Raji (cell line): ENCODE data around the gene DUOX1.

Experiments used
- POLR2A ChIP-seq: IDR thresholded peaks from 2 replicates; pipeline ENCODE4 v1.6.1; 2011; ENCODE audit warnings: low read depth, low read length, control low read depth; ENCODE audit not compliant: insufficient read depth

Gene DUOX1

DNA sequence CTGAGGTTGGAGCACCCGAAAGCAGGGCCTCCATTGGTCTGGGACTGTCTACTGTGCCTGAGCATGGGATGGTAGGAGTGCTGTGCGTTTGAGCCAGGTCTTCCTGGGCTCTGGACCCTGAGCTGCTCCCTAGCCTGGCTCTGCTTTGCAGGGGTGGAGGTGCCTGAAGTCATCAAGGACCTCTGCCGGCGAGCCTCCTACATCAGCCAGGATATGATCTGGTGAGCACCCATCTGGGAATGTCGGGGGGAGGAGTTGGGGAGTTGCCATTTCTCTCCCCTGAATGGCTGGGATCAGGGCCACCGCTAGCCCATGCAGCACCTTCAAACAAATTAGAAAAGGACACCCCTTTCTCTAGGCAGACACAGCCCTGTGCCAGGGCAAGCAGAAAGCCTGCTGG, 20.7 kb downstream of the DUOX1 start:
- no peak for TF ChIP-seq POLR2A

DNA sequence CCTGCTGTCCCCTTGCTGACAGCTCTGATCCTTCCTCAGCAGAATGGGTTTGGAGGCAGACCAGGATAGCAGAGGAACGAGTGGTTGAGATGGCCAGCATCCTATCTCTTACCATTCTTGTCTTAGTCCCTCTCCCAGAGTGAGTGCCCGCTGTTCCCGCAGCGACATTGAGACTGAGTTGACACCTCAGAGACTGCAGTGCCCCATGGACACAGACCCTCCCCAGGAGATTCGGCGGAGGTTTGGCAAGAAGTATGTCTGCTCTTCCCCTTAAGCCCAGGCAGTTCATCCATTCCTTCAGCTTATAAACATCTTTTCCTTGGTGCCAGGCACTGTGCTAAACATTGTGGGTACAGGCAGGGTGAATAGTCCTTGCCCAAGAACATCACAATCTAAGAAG, 21.2 kb downstream of the DUOX1 start:
- no peak for TF ChIP-seq POLR2A

DNA sequence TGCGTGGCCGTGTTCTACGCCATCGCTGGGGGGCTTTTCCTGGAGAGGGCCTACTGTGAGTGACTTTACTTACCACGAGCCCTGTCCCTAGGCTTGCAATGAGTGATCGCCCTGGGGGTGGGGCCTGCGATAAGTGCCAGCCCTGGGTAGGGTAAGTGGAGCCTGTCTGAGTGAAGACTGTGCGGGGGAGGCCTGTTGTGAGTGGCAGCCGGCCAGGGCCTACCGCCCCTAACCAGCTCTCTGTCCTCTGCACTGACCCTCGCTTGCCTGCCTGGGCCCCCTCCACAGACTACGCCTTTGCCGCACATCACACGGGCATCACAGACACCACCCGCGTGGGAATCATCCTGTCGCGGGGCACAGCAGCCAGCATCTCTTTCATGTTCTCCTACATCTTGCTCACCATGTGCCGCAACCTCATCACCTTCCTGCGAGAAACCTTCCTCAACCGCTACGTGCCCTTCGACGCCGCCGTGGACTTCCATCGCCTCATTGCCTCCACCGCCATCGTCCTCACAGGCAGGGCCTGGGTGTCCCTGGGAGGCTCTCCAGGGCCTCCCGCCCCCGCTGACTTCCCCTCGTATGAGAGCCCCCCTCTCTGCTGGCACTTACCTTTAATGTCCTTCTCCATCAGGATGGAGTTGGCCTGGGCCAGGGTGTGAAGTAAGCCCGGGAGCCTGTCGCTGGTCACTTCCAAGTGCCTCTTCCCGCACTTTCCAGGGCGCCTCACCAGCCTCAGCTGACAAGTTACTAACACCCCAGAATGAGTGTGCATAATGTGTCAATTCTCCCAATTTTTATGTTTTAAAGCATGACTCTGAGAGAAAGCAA, 22.4 kb downstream of the DUOX1 start:
- TF ChIP-seq POLR2A, result no peak

DNA sequence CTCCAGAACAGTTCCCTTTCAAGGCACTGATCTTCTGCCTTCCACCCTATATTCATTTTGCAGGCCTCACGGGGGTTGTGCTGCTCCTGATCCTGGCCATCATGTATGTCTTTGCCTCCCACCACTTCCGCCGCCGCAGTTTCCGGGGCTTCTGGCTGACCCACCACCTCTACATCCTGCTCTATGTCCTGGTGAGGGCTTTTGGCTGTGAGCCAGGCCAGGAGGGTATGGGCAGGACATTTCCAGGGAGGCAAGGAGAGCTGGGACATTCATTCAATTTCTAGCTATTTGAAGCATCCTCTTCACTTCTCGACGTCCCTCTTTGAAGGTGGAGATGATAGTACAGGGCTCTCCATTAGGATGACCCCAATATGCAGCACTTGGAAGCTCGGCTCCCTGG, 25.9 kb downstream of the DUOX1 start:
- TF ChIP-seq POLR2A, result no peak

DNA sequence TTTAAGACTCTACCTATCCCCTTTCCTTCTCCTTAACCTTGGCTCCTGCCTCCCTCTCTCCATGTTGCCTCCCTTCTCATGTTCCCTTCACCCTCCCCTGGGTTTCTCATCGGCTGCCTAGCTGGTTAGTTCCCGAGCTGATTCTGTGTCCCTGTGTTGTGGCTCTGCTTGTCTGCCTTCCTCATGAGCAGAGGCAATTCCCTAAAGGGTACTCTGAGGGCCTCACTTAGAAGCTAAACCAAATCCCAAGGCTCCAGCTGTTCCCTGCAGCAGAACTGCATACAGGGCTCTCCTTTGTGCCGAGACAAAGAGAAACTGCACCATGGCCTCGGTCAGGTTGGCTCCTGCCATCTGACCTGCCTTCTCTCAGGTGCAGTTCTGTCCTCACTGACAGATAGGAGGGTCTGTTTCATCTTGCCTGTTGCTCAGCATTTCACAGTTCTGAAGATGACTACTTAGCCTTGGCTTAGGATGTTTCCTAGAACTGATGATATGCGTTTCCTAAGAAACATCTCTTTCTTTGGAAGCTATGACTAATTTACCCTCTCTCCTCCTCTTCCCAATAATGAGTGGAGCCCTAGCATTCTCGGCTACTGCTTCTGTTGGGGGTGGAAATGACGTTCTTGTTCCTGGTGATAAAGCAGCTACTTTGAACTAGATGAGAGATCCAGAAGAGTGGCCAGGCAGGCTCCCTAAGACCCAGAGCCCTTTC, 27.1 kb downstream of the DUOX1 start:
- TF ChIP-seq POLR2A, result no peak

DNA sequence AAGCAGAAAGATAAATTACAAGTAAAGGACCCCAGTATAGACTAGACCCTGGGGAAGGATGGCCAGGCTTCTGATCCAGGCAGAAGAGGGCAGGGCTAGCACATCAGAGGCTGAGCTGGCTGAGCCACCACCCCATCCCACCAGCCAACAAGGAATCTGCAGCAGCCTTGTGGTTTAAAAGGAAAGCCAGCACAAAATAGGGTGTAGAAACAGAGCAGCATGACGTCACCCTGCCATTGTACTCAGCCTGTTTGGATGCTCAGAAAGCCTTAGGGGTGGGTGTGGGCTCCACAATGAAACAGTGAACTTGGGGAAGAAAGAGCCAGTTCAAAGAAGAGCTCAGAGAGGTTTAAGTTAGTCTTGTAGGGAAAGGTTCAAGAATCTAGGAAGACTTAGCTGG, 28.2 kb downstream of the DUOX1 start:
- TF ChIP-seq POLR2A, result no peak

DNA sequence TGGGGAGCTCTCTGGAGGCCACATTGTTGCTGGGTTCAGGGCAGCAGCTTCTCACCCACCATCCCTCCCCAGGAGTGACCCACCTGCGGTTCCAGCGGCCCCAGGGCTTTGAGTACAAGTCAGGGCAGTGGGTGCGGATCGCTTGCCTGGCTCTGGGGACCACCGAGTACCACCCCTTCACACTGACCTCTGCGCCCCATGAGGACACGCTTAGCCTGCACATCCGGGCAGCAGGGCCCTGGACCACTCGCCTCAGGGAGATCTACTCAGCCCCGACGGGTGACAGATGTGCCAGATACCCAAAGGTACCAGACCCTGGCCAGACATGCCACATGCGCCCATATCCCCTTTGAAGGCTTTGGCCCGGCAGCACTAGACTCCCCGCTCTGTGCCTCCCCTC, 31.9 kb downstream of the DUOX1 start:
- no peak for TF ChIP-seq POLR2A

DNA sequence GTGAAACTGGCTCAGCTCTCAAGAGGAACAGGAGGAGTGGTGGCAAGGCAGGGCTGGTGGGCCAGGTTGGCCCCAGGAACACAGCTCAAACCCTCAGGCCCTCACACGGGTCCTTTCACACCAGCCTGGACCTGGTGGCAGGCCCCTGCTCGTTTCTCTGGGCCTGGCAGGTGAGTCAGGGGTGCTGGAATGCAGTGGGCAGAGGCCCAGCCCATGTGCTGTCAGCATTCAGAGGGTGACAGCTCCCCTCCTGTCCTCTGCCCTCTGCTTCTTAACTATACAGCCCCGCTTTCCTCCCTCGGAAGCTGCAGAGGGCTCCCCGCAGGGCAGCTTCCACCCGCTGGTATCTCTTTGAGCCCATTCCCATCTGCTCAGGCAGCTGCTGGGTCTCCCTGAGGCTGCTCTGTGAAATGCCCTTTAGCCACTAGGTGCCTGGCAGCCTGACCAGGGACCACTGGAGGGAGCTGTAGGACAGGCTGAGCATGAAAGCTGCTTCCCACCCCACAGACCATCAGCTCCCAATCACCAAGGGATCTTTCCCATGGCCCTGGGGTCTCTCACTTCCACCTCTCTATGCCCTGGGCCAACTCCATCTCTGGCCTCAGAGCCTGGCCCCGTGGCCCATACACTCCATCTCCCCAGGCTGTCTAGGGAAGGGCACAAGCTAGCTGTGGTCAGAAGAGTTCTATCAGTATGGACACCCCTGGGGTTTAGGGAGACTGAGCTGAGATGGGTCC, 33.1 kb downstream of the DUOX1 start:
- 0 out of 2 replicates have a peak, but pooled peaks have one; percentile 13 for TF ChIP-seq POLR2A

DNA sequence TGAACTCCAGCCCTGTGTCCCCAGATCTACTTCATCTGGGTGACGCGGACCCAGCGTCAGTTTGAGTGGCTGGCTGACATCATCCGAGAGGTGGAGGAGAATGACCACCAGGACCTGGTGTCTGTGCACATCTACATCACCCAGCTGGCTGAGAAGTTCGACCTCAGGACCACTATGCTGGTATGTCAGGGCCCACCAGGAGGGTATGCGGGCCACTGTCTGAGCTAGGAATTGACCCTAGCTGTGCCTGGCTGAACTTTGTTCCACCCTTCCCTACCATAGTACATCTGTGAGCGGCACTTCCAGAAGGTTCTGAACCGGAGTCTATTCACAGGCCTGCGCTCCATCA, 33.7 kb downstream of the DUOX1 start:
- TF ChIP-seq POLR2A, result no peak

DNA sequence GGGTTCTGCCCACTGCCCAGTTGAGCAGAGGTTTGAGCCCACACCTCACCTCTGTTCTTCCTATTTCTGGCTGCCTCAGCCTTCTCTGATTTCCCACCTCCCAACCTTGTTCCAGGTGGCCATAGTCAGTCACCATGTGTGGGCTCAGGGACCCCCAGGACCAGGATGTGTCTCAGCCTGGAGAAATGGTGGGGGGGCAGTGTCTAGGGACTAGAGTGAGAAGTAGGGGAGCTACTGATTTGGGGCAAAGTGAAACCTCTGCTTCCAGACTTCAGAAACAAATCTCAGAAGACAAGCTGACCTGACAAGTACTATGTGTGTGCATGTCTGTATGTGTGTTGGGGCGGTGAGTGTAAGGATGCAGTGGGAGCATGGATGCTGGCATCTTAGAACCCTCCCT, 35.1 kb downstream of the DUOX1 start:
- no peak for TF ChIP-seq POLR2A

DNA sequence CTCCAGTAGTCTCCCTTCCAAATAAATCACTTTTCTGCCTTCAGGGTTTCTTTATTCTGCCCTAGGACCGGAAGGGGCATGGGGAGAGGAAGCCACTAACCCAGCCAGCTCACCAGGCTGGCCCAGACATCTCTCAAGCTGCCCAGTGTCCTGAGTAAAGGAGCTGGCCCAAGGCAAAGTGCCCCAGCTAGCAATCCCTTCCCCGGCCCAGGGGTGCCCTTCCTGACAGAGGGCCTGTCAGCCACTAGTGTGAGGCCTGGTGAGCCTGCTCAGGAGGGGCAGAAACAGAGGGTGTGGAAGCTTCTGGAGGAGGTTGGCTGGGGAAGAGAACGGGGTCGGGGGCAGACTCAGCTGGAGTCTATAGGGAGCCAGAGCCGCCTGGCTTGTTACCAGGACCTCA, 35.7 kb downstream of the DUOX1 start:
- TF ChIP-seq POLR2A, result no peak

DNA sequence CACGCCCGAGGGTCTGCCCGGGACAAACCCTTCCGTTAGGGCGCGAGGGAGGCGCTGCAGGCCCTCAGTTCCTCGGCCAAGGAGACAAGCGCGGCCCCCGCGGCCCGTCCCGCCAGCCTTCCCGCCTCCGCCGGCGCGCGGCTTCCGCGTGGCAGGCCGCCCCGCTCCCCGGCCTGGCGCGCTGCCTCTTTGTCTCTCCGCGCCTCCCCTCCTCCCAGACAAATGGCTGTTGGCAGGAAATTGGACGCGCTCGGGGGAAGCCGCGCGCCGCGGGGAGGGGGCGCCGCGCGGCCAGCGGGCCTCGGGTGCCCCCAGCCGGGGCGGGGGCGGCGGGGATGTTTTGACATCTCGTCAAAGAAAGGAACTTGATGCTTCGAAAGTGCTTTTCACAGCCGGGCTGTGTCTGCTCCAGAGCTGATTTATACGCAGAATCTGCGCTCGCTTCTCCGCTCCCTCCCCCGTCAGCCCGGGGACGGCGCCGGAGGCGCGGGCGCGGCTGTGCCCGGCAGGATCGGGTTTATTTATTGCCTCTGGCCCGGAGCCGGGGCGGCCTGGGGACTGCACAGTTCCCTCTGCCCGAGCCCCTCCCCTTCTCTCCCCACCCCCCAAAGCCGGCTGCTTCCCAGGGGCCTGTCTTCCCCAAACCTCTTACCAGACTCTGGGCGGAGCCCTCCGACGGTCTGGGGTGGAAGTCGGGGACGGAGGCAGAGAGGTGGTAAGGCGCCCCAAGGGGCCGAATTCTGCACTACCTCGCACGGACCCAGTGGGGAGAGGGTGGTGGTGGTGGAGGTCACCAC, 37.2 kb downstream of the DUOX1 start:
- TF ChIP-seq POLR2A, result peak; percentile 47

DNA sequence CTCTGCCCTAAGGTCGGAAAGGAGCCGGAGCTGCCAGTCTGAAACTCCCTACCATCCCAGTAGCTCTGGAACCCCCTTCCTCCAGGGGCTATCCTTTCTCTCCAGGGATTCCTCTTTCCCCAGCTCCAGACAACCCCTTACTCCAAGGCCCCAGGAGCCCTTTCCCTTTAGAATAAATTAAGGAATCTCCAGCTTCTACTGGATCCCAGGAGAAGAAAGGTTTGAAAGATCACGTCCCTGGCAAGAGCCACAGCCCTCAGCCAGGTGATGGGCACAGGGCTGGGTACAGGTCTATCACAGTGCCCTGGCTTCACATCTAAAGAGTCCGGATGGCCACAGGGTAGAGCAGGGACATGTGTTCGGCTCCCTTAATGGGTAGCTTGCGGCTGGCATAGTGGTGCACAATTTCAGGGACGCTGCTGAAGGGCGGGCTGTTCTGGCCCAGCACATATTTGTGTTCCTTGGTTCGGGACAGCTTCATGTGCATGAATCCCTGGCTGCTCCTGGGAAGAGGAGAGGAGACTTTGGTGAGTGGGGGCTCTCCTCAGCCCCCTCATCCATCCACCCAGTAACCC, 37.9 kb downstream of the DUOX1 start:
- no peak for TF ChIP-seq POLR2A

DNA sequence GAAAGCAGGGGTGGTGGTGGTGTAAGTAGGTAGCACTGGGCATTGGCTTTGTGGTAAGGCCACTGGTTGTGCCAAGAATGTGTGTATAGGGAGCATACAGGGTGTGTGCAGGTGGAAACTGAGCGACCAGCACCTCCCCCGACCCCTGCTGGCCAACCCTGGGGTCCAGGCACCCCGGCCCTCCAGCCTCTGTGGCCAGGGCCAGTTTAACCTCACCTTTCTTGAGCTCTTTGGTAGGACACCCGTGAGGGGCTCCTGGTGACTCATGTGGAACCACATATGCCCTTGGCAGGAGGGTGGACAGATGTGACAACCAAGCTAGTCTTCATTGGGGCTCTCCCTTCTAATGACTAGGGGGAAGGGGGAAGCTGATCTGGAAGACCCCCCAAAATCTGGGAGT, 38.5 kb downstream of the DUOX1 start:
- TF ChIP-seq POLR2A, result no peak
